ENCODE results near the gene OTUD3. TPM values are rescaled to one million over a fixed set of nuclear protein-coding genes. Genes with fewer than 3 reads are reported as not detected.
"Not testable (repeated sequence)": the region's sequence is repeated elsewhere in the genome, so short reads cannot be mapped to it uniquely, and the experiment has no call there.

OTUD3 gene
- total RNA-seq, 1 donor from 2014 or later = 6.8 TPM

DNA sequence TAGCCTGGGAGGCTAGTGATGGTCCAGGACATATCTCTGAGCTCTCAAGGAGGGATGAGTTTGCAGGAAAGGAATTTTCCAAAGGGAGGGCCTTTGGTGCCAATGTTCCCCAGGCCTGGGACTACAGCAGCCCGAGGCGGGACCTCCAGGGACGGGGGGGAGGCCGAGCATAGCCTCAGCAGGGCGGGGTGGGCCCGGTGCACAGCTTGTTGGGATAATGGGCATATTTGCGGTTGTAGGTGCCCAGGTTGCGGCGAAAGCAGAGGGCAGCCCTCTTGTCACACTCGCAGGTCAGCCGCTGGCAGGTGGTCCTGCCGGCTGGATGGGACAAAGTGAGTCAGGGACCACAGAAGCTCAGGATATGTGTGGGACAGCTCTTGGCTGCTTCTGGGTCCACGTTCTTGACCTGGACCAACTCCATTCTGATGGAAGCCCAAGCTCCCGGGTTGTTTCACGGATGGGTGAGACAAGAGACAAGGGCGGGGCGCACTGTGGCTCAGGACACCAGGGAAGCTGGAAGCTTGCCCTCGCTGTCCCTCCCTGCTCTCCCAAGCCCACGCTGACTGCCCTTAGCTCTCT, 38.0 kb downstream of the OTUD3 start:
- DNase-seq = no peak

DNA sequence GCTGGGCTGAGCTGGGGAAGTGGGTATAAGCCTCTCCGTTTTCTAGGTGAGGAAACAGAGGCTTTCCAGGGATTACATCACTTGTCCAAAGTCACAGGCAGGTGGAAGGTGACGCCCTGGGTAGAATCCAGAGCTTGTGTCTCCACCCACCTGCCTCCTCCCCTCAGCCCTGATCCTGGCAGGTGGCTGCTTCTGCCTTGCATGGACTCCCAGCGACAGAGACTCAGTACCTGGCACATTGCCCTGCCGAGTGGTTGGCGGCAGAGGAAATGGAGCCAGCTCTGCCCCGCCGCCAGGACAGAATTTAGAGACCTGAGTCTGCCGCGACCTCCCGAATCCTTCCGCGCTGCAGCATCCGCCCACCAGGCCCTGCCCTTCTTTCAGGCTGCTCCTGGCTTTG, 39.1 kb downstream of the OTUD3 start:
- DNase-seq = peak; percentile 7

DNA sequence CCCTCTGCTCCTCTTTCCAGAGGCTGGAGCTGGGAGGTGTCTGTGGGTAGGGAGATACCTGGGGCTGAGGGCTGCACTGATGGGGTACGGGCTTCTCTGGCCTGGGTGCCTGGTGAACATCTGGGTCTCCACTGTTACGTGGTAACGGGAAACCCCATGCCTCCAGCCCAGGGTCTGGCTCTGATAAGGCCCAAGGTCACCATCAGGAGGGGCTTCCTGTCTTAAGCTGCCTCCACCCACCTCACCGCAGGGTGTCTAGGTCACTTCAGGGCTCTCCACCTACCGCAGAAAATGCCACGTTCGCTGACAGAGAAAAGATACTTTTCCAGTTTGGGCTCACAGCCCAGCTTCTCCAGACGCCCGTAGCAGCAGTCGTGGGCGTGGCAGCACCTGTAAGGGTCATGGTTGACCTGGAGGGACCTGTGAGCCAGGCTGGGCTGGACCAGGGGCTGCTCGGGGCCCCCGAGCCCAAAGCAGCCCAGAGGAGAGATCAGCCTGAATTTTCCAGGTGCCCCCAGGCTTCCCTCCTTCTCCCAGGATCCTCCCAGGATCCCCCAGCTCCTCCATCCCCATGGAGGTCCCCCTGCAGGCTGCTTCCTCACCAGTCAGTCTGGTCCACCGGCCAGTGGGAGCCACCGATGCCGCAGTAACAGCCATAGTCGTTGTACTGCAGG, 40.0 kb downstream of the OTUD3 start:
- no peak for DNase-seq

DNA sequence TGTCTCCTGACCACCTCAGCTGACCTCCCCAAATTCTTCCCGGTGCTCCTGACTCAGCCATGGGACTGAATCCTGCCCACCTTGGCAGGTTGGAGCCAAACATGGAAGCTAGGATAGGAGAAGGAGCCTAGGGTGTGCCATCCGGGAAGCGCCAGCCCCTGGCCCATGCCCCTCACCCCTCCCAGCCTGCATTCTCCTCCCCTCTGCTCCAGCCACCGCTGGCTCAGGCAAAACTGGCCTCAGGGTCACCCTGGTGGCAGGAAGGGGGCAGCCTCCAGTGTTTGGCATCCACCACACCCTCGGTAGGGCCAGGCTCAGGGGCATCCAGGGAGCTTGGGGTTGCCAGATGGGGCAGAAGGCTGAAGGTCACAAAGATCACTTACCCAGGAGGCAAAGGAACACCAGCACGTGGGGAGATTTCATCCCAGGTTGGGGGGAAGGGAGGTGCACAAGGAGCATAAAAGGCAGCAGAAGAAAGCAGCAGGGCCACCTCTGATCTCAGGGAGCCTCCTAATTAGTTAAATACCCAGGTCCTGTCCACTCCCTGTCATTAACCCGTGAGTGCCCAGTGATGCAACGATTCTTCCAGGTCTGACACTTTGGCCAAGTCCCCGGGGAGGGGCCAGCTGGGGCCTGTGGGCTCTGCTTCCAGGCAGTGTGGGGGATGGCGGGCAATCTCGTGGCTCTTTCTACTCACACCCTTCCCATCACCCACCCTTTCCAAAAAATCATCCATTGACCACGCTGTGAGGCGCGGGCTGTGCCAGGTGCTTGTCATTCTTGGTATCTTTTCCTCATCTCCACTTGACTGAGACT, 41.1 kb downstream of the OTUD3 start, which contains the start of gene PLA2G2E:
PLA2G2E (minus strand) TSS at position 481 of the 816 bp plus-strand sequence; CDS start at position 423, 58 bp downstream.
- no peak for DNase-seq

DNA sequence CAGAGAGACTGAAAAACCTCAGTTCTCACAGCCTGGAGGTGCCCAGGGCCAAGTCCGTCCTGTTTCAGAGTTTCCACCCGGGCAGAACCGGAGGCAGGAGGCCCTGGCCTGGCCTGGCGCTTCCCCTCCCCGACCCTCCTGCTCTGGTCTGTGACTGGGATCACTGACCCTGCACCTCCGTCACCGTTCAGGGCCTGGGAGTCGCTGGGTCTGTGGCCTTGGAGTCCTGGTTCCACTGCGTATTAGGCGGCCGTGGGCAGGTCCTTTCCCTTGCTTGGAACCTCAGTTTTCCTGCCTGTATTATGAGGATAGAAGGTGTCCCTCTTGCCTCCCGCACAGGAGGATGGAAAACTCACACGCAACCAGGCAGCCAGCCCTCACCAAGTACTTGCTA, 41.8 kb downstream of the OTUD3 start:
- DNase-seq = no peak

DNA sequence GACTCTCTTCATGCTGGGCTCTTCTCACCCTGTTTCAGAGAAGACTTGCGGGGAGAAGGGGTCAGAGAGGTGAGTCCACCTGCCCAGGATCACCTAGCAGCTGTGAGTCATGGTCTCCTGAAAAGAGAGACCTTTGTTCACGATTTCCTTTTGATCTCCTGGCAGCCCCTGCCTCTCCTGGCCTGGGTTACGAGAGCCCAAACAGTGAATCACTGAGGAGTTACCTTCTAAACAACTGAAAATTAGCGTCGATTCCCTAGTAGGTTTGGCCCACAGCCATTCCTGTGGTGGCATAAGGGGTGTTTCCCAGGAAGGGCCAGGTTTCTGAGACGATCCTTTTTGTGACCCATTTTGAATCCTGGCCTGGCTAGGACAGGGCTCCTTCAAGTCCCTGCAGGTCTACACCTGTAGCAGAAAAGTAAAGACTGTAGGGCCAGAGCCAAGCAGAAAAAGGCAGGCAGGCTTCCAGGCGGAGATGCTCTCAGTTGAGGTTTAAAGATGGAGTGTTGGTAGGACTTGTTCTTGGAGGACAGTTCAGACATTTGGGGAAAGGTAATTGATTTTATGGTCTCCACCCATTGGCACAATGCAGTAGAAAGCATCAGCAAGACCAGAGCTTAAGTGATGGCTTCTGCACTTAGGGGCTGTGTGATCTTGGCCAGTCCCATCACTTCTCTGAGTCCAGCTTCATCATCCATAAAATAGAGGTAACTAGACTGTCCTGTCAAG, 43.3 kb downstream of the OTUD3 start:
- no peak for DNase-seq

DNA sequence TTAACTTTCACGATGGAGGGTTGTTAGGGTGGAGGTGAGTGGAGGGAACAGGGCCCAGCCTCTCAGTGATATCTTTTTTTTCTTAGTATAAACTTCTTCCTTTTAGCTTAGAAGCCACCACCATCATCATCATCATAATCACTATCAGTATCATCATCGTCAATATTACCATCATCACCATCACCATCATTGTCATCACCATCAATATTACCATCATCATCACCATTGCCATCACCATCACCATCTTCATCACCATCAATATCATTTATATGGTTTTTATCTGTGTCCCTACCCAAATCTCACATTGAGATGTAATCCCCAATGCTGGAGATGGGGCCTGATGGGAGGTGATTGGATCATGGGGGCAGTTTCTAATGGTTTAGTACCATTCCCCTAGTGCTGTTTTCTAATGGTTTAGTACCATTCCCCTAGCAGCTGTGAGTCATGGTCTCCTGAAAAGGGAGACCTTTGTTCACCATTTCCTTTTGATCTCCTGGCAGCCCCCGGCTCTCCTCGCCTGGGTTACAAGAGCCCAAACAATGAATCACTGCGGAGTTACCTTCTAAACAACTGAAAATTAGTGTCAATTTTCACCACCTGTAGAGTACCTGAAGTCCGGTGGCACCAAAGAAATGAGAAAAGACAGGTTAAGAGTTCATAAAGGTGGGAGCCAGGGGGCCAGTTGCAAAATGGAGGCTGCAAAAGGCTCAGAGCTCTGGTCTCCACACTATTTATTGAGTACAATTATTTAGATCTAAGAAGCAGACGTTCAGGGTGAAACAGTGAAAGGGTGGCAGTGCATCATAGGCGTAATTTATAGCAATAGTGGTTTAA, 44.3 kb downstream of the OTUD3 start:
- no peak for DNase-seq

DNA sequence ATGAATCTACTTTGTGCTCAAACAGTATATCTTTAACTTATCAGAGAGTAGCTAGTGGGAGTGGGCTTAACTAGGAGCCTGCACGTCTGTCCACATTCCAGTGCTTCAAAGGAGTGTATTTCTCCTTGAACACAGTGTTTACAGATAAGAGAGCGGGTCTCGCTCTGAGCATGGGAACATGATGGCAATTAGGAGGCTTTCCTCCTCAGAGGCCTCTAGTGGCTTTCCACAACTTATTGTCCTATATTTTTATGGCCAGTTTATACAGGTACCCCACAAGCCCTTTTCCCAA, 44.9 kb downstream of the OTUD3 start:
- DNase-seq = not testable (repeated sequence)

DNA sequence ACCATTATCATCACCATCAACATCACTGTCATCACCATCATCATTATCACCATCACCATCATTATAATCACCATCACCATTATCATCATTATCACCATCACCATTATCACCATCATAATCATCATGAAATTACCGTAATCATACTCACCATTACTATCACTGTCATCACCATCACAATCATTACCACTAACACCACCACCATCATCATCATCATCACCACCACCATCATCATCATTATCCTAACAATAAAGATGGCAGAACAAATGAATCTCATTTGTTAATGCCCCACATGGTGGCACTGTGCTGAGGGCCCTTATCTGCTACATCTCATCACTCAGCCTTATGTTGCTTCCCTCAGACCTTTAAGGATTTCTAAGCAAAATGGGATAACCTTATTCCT, 50.7 kb downstream of the OTUD3 start:
- DNase-seq = no peak

DNA sequence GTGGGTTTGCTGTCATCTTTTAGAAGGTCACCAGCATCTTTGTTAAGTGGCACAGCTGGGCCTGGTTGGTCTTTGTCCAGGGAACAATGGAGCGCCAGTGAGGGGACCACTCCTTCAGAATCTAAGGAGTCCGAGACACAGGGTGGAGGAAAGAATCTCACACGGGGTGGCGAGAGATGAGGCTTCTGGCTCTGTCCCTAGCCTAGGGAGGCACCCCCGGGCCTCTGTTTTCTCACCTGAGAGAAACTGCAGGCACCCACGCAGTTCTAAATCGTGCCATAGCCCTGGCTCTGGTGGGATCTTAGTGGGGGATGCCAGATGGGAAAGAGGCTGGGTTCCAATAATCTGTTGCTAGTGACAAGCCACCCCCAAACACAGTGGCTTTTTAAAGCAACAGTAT, 52.1 kb downstream of the OTUD3 start:
- no peak for DNase-seq

DNA sequence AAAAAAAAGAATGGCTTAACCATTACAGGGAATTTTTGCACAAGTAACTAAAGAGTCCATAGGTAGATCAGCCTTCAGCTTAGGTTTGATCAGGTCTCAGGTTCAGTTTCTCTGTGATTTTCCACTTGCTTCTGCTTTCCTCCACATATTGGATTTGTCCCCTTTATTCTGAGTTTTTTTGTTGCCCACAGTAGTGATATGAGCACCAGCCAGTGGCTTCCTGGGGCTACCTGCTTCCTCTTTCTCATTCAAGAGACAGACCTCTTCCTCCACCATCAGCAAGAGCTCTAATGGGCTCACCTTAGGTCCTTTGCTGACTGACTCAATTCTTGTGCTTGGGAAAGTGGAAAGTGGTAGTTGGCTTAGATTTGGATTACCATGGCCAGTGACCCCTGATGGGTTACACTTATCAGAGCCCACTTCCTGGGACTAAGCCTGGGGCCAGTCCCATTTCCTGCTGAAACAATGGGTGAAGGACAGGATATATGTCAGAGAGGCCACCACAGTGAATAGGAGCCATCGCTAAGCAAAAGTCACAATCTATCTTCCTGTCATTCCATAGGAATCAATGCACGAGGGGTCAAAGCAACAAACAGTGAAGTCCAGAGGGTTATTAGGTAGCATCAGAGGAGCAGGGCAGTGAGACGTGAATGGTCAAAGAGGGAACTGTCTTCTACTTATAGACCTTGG, 54.0 kb downstream of the OTUD3 start:
- DNase-seq = no peak

DNA sequence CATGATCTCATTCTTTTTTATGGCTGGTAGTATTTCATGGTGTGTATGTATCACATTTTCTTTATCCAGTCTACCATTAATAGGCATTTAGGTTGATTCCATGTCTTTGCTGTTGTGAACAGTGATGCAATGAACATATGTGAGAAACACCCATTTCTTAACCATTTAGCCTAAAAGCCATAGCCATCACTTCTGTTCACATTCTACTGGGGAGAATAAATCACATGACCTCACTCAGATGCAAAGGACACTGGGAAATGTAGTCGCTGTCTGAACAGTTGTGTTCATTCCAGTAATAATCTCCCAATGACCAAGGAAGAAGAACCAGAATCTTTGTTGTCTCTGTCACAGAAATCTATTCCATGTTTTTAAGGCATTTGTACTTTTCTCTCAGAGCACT, 56.3 kb downstream of the OTUD3 start:
- DNase-seq = no peak

DNA sequence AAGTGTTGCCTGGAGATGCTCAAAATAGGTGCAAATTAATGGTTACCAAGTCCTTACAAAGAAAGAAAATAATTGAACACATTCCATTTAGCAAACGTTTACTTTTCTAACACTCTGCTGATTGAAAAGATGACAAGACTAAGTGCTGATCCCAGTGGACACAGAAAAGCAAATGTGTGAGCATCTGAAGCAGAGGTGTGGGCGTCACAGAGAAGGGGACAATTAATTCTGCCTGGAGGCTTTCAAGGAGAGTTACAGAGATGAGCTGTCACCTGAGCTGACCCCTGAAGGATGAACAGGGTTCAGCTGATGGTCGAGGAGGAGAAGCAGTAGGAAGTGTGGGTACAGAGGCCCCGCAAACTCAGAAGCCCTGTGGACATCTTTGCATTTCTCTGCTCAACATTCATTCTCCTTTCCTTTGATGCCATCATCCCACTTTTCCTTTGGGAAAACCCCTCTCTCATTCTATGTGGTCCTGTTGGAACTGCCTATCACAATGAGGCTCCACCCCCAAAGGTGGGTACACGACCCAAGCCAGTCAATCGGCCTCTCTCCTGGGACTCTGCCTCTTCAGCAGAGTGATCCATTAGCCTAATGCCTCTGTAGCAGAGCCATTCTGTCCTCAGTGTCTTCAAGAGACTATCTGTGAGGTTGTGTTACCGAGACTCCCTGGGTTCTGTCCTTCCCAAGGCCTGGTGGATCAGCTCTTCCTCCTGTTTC, 58.5 kb downstream of the OTUD3 start:
- no peak for DNase-seq

DNA sequence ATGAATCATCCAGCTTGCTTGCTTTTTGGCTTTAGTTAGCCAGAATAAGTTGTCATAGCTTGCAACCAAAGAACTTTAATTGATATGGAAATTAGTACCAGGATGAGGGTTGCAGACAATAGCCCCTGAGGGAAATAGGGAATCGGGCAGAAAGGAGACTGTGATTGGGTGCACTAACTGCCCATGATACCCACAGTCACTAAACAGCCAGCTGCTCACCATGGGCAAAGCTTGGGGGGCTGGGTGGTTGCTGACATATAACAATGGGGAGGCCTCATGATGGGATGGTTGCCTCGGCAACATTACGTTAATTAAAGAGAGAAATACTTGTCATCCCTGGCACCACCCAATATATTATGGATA, 59.0 kb downstream of the OTUD3 start:
- DNase-seq = no peak

DNA sequence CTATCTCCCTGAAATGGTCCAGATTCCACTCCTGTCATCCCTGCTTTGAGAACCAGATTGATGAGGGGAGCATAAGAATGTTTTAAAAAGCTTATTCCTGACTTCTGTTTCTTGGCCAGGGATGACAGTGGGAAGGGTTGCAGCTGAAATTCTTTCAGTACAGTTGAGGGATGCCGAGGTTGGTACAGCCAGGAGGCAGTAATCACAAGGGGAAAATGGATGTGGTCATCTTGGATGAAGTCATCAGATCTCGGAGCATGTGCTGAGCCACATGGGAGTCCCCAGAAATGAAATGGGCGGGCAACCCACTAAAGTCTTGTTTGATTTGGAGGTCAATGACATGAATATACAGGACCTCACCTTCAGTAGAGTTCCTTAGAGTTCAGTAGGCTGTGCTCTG, 59.9 kb downstream of the OTUD3 start:
- no peak for DNase-seq

DNA sequence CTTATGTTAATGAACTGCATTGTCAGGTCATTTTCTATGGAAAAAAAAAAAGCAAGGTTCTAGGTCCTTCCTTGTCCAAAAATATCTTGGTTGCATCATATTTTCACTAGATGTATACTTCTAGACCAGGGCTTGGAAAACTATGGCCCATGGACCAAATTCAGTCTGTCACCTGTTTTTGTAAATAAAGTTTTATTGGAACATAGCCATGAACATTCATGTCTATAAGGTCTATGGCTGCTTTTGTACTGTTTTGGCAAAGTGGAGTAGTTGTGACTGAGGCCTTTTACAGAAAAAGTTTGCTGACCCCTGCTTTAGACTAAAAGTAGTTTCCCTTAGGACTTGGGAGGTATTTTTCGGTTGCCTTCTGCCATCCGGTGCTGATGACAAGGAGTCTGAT, 60.5 kb downstream of the OTUD3 start:
- no peak for DNase-seq

DNA sequence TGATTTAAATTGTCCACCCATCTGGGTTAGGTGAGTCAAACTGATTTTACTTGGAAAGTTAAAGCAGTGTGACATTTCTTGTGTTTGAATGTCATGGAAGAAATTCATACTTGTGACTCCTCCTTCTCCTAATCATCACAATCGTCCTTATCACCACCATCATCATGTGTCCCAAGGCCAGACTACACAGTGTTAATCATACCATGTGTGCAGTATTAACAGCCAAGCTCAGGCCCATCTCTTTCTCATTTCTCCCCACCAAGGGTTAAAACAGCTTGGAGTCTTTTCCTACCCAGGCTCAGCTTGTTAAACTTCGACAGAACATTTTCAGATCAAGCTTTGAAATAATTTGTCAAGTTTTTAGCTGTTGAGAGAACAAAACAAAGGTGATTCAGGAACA, 63.7 kb downstream of the OTUD3 start:
- no peak for DNase-seq

DNA sequence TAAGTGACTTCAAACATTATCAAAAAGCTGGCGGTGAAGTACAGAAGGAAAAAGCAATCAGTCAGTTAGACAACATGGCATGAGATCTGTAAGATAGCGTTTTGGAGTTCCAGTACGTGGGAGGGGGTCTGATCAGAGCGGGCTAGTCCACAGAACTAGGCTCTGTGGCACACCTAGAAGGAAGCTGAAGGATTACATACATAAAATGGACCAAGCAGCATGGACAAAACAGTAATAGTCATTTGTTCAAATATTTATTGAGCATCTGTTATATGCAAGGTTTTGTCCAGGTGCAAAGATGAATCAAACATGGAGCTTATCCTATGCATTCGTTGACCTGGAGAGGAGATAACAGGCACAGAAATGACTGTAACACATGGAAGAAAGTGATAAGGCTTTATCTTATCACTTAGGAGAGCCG, 64.1 kb downstream of the OTUD3 start:
- DNase-seq = no peak

DNA sequence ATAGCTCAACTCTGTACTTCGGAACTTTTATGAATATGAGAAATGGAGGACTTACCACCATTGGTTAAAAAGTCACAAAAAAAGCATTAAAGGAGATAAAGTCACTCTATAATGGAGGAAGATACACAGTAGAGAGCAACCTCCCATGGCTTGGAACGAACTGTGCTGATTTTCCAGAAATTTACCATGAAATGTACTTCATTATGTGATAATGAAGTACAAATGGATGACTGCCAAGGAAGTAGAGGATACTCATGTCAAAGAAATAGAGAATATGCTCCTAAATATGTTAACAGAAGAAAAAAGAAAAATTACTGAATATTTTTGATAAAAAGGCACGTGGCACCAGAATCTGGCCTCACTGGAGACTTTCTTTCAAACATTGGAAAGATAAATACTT, 64.8 kb downstream of the OTUD3 start:
- no peak for DNase-seq

DNA sequence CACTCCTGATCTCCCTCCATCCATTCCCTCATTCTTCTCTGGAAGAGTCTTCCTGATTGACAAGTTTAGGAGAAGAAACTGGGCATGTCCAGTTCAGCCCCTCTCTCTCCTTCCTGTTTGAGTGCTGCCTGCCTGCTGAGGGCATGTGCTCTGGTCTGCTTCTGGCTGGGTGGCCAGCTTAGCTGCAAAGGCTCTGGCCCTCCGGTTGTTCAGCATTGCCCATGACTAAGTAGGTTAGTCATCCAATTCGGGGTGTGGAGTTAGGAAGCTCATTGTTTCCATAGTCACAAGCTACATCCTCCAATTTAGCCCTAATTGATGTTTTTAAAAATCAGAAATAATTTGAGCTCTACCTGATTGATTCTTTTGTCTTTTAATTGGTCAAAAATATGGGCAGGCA, 66.8 kb downstream of the OTUD3 start:
- no peak for DNase-seq

DNA sequence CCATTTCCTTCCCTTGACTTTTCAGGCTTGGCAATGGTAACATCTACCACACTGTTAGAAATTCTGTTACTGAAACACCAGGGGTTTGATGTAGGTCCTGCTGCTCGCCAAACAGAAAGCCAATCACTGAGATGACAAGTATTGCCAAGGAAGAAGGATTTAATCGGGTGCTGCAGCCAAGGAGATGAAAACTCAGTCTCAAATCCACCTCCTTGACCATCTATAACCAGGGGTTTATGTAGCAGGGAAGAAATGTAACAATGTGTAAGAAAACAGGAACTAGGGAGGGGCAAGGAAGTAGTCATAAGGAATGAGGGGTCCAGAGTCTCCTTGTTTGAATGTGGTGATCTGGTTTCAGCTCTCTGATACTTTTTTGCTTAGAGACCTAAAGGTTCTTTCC, 71.9 kb downstream of the OTUD3 start:
- no peak for DNase-seq
